Peyer's patch (tissue), 4 donors: ENCODE data around the gene MACROD2.

Experiments used
- POLR2A ChIP-seq, 2 donors: fragments of 450-650 bp; IDR thresholded peaks; one replicate each; pipeline ENCODE4 v1.5.1; 2017; ENCODE audit warnings: antibody characterized with exemption in 2 of 2, mild to moderate bottlenecking in 2 of 2, moderate library complexity in 2 of 2
- TF ChIP-seq, protein P1 (sequence below), 6 experiments: fragments of 450-650 bp in 4 of 6; fragments of 200-600 bp in 2 of 6; sonication (generic) in 1 of 6; IDR thresholded peaks; one replicate each; pipeline ENCODE4 v1.5.1; 2017 to 2019; ENCODE audit warnings: antibody characterized with exemption in 6 of 6, mild to moderate bottlenecking in 3 of 6, moderate library complexity in 1 of 6

DNA sequence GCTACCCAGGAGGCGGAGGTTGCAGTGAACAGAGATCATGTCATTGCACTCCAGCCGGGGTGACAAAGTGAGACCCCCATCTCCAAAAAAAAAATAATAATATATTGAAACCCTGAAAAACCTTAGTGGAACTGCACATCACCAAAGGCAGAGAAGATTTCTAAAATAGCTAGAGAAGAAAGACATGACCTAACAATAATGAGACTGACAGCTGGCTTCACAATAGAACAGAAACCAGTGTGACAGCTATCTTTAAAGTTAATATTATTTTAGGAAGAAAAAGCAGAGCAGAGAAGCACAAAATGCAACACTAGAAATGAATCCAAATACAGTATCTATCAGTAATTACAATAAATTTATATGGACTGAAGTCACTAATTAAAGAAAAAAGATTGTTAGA, 409.2 kb downstream of the MACROD2 start:
- TF ChIP-seq, protein P1, sequence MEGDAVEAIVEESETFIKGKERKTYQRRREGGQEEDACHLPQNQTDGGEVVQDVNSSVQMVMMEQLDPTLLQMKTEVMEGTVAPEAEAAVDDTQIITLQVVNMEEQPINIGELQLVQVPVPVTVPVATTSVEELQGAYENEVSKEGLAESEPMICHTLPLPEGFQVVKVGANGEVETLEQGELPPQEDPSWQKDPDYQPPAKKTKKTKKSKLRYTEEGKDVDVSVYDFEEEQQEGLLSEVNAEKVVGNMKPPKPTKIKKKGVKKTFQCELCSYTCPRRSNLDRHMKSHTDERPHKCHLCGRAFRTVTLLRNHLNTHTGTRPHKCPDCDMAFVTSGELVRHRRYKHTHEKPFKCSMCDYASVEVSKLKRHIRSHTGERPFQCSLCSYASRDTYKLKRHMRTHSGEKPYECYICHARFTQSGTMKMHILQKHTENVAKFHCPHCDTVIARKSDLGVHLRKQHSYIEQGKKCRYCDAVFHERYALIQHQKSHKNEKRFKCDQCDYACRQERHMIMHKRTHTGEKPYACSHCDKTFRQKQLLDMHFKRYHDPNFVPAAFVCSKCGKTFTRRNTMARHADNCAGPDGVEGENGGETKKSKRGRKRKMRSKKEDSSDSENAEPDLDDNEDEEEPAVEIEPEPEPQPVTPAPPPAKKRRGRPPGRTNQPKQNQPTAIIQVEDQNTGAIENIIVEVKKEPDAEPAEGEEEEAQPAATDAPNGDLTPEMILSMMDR (IDR thresholded peaks at IDR 0.05): no peak
- no peak for TF ChIP-seq POLR2A (IDR thresholded peaks at IDR 0.05)
